IPS-18c (cell line): Measurements from ENCODE around the gene IL1R2.

Source experiments
- H3K4me3 ChIP-seq: 2 replicates; pipeline ENCODE4 v1.7.0; 2013; ENCODE audit warnings: low read depth, mild to moderate bottlenecking, low read length, moderate library complexity; ENCODE audit not compliant: insufficient read depth
- H3K9me3 ChIP-seq: one replicate; pipeline ENCODE4 v1.6.1; 2013; ENCODE audit warnings: mild to moderate bottlenecking, low read length, moderate library complexity; ENCODE audit not compliant: control insufficient read depth, insufficient read depth

IL1R2 gene

DNA sequence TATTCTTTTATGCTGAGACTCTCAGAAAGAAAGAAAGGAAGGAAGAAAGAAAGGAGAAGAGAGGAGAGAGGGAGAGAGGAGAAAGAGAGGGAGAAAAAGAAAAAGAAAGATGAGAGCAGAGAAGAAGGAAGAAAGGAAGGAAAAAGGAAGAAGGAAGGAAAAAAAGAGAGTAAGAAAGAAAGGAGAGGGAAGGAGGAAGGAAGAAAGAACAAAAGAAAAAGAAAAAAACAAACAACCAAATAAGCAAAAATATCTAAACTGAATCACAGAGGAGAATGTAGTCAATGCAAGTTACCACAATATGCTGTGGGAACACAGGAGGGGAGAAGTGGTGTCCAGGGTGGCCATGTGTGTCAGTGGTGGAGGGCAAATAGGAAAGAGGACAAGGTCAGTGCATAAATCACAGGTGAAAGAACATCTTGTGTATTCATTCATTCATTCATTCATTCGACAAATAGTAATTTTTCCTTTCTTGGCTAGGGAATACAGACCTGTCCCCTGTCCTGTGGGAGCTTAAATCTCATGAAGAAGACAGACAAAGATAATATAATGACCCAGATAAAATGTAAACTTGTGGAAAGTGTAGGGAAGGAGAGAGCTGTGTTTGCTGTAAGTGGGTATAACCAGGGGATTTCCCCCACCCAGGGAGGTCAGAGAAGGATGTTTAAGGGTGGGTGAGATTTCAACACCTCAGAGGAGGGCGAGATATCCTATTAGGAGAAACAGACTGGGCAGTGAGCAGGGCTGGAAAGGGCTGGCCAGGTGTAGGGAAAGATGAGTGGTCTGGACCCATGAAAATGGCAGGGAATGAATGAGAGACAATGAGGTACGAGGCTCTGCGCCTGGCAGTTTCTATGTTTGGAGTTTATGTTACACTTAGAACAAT lies 50.7 kb downstream of the IL1R2 start:
- no peak overlapping the region for H3K4me3 ChIP-seq
- H3K9me3 ChIP-seq: no peaks in the 10 kb centered on the region

DNA sequence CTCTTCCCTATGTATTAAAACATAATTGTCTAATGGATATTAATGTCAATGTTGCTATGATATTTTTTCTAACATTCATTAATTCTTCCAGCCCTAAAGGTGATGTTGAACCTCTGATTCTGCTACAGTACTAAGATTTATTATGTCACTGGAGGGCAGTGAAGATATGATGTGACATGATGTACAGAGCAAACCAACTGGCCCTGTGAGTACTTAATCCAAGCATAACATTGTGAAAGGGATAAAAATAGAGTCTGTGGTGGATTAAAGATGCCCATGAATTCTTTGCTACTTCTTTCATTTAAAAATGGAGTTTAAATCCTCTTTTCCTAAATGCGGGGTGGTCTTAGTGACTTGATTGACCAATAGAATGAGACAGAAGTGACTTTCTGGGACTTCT lies 51.8 kb downstream of the IL1R2 start:
- H3K4me3 ChIP-seq: no peak overlapping the region
- H3K9me3 ChIP-seq: no peaks in the 10 kb centered on the region

DNA sequence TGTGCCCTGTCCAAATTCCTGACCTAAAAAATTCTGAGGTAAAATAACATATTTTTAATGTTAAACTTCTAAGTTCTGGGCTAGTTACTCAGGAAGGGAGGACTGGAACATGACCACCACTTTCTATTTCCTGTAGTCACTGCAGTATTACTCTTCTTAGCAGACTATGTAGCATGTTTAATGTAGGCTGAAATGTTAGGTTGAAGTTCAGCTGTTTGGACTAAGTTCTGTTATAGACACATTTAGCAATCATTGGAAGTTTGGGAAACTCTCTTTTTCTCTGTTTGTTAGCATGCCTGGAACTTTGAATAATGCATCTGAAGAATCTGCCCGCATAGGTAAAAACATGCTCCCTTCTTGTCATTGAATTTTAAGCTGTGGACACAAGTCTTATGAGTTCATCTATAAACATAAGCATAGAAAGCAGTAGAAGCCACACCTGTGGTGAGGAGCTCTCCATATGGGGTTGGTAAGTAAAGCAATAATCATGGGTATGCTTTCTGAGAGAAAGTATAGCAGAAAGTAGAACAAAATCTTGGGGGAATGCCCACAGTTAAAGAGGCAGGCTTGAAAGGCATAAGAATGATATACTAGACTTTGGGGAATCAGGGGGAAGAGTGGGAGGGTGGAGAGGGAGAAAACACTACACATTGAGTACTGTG lies 52.6 kb downstream of the IL1R2 start:
- Histone ChIP-seq H3K9me3 (no peaks in the 10 kb centered on the region), H3K4me3 (no peak overlapping the region)

DNA sequence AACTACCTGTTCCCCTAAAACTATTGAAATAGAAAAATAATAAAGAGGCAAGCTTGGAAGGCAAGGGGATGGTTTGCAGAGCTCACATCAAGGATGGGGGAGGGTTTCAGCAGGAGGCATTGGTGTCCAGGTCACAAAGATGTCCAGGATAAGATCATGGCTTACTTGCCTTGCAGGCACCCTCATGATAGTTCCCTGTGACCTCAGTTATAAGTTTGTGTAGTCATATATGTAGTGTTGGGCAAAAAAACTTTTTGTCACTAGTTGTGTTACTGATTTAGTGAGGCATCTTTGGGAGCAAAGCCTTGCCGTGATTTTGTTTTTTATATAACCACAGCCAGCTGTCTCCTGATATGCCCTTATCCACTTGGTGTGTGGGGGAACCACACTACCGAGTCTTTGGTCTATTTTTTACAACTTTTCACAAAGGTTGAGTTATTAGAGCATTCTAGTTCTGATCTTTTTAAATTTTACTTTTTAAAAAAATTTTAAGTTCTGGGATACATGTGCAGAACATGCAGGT lies 53.3 kb downstream of the IL1R2 start:
- Histone ChIP-seq H3K4me3 (no peak overlapping the region), H3K9me3 (no peaks in the 10 kb centered on the region)

DNA sequence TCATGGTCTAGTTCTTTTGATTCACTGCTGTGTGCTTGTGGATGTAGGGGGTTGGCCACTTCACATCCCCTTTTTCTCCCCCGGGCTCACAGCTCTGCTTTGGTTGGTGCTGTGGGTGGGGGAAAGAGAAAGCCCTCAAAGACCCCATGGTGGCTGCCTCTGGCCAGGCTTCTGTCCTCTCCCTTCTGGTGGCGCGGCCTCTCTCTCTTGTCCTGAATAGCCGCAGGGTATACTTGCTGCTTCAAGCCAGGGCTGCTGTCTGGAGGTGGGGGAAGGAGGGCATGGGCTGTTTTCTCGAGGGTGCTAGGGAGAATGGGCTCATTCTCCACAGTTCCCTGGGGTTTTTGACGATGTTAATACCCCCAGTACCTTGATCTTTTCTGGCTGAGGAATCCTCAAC lies 53.9 kb downstream of the IL1R2 start:
- Histone ChIP-seq H3K9me3 (no peaks in the 10 kb centered on the region), H3K4me3 (no peak overlapping the region)

DNA sequence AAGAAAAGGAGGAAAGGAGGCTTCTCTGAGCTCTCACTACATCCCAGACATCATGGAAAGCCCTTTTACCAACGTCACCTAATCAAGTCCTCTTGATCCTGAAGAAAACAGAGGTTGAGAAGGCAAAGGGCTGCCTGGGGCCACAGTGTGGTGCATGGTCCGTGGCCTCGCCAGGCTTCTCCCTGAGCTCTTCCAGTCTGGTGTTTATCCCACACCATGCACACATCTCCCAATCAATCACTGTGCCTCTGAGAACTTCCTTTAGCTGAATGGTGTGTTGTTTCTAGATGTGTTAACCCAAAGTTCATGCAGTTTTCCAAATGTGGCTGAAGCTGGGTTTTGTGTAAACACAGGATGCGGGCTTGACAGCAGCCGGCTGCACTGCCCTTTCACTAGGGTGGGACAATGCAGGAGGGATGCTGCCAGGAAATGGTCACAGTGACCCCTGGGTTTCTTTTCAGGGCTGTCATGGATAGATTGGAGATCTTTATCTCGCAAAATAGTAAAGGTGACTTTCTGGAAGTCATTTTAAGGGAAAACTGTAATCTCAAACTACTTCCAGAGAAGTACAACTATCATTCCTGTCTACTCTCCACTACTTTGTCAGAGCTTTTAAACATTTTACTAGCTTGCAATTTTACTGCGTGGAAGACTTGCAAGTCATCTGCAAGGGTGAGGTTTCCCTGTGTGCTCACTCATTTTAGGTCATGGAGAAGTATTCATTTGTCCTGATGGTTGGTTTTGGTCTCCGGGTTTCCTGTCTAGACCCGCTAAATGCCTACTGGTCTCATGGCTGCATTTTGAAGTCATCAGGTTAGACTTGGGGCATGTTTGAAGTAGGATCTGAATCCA lies 54.6 kb downstream of the IL1R2 start:
- H3K9me3 ChIP-seq: no peaks in the 10 kb centered on the region
- H3K4me3 ChIP-seq: no peak overlapping the region

DNA sequence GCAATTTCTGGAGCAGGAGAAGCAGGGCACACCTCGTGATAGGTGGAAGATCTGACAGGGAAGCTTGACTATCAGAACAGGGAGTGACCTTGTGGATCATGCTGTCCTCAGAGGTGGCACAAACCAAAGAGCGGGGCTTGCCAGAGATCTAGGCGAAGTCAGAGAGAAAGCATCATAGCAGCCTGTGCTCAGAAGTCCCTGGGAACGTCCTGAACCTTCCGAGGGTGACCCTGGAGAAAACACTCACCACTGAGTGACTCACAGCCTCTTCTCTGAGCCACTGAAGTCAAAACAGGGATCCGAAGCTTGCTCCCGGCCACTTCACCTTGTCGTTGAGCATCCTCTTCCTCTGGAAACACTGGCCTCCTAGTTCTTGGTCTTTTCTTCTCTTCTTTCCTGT lies 56.7 kb downstream of the IL1R2 start:
- Histone ChIP-seq H3K4me3 (no peak overlapping the region), H3K9me3 (no peaks in the 10 kb centered on the region)

DNA sequence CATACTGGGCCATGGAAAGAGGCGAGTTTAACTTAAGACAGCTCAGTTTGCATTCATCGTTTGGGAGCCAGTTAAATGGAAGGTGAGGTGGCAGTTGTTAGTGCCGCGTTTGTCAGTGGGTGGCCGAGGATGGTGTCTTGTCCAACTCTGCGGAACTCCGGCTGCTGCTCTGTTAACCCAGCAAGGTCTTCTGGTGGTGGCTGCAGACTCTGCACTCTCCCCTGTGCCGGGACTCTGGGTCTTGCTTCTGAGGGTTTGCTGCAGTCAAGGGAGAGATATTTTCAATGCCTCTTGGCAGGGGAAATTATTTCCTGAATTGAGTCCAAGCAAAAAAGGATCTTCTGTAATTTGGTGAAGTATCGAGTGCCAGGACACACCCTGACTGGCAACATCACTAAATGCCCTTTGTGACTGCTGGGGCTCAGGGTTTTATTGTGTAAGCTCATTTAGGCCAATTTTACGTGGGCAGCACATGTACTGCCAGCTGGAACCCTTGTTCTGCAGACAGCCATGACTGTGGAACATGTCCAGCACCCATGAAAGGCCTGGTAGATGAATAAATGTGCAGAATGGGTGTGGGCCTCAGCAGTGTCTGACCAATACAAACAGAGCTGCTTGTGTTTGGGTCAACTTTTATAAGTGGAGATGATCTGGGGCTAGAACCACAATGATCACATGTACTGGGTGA lies 58.1 kb downstream of the IL1R2 start:
- H3K4me3 ChIP-seq: no peak overlapping the region
- H3K9me3 ChIP-seq: no peaks in the 10 kb centered on the region

DNA sequence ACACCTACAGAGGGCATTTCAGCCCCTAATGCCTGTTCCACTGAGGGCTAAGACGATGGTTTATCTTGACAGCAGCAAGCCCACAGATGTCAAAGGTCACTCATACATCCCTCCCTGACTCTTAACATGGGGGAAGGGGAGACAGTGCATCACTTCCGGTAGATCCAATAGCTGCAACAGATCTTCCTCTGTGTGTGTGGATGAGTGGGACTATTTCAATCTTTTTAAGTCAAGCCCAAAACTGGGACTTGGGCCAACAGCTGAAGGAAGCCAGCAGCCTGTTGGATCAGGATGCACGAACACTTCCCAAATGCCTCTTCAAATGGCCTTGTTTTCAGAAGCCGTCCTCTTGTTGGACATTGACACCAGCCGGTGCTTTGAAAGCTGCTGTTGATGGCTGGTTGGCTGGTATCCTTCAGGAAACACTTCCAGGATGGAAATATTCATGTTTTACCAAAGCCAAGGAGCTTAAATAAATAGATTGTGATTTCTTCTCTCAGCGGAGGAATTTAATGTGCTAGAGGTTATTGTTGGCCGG lies 59.2 kb downstream of the IL1R2 start:
- H3K9me3 ChIP-seq: no peaks in the 10 kb centered on the region
- H3K4me3 ChIP-seq: no peak overlapping the region

DNA sequence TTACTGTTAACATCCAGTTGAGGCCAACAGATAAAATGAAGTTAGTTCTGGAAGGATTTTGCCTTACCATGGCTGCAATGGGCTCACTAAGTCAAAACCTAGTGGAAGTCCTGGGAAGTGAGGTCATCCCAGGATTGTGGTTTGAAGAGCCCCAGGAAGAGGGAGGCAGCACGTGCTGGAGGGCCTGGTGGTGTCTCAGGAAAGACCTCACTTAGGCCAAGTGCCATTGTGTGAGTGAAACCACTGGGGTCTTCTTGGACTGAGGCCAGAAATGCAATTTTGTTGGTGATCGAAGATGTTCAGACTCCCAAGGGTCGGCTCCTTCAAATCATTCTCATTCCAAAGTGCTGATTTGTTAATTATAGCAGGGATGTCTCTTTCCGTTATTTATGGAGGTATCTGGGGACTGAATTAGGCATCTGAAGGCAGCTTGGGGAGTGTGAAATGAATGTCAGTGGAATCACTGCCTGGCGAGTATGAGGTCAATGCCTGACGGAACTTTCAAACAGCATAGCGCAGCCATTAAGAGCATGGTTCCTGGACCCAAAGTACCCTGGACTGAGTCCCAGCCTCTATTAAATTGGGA lies 60.0 kb downstream of the IL1R2 start:
- Histone ChIP-seq H3K9me3 (no peaks in the 10 kb centered on the region), H3K4me3 (no peak overlapping the region)

DNA sequence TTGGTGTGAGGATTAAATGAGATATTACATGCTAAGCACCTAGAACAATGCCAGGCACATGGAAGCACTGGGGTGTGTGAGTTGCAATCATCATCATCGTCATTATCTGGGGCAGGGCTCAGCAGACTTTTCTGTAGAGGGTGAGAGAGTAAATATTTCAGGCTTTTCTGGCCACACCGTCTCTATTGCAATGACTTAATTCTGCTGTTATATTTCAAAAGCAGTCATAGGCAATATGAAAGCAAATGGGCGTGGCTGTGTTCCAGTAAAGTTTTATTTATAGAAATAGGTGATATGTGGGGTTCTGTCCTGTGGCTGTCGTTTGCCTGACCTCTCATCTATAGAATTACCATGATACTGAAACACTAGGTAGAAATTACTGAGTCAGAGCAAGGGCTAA lies 60.6 kb downstream of the IL1R2 start:
- Histone ChIP-seq H3K4me3 (no peak overlapping the region), H3K9me3 (no peaks in the 10 kb centered on the region)

DNA sequence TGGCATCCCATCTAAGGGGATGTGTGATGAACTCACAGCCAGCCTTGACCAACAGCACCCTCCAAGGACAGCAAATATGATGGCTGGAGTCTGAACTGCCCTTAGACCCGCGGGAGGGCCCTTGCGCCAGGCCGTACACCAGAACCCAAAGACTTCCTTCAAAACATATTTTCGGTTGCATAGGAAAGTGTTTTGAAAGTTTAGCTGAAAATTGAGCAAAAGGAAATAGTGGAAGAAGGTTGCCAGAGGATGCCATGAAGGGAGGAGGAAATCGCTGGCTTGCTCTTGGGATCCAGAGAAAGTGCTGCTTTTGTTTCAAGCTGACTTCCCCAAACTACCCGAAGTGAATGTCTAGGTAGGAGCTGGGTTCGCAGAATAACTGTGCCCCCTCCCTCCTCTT lies 61.3 kb downstream of the IL1R2 start:
- no peak overlapping the region for H3K4me3 ChIP-seq

DNA sequence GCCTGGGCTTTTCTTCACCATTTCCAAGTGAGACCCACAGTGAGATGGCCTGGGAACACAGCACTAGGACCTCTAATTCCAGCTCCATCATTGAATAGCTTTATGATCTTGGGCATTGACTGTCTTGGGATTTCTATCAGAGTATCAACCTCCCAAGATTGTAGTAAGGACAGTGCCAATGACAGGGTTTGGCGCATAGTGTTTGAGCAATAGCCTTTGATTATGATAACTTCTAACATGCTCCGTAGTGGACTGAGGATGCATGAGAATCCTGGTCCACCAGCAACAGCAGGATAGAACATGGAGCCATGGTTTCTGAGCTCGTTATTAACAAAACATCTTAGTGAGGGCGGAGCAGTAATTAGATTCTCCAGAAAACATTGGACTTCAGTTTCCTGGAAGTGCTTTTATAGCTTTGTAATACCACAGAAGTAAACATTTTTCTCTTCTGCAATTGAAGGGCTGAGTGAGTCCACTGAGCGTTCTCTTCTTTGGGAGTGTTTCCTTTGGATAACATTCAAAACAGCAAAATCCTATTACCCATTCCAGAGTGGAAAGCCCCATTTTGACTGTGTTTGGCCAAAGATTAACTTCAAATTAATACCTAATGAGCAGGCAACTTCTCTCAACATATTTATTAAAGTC lies 63.7 kb downstream of the IL1R2 start:
- Histone ChIP-seq H3K9me3 (no peaks in the 10 kb centered on the region), H3K4me3 (no peak overlapping the region)

More for the DNA sequence above, 61.3 kb downstream of the IL1R2 start:
- no peaks in the 10 kb centered on the region for H3K9me3 ChIP-seq

DNA sequence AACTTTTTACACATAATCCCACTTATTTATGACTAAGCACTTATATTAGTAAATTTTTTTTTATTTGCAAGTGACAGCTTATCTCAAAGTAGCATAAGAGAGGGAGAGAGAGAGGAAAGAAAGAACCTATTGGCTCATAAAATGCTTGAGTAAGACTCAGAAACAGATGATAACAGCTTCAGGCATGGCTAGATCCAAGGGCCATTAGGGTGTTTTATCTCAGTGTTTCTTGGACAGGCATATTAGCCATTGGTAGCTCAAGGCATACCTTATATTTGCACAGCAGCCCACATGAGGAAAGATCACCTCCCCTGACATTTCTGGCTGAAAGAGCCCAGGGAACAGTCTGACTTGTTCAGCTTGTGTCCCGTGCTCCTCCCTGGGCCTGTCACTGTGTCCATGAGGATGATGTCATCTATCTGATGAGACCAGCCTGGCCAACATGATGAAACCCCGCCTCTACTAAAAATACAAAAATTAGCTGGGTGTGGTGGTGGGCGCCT lies 64.4 kb downstream of the IL1R2 start:
- no peaks in the 10 kb centered on the region for H3K9me3 ChIP-seq
- H3K4me3 ChIP-seq: no peak overlapping the region

DNA sequence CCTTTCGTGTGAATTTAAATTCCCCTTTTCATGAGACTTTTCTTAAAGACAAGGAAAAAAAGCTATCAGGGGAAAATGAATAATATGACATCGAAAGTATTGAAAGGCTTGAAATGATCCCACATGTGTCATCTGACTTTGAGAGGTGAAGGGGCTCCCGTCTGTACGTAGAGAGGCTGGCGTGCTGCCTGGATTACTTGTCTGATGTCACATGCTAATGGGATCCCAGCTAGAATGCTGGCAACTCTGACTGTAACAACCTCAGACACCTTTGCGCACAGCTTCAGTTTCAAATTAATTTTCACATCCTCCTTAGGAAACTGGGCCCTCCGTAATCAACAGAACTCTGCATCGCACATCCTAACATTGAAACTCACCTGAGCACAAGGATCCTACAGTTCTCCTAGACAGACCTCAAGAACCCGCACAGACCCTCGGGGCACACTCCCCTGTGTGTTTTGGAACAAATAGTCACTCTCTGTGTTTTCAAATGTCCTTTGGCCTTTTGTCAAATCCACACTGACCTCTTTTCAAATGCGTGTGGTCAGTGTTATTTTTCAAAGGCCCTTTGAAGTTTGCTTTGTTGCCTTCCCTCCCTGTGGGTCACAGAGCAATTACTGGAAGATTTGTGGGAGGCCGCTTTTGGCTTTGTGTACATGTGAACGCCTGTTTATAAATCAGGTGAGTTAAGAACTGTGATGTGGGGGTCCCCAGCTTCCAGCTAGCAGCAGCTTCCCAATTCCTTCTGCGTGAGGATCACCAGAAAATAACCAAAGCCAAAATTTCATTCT lies 65.9 kb downstream of the IL1R2 start:
- Histone ChIP-seq H3K9me3 (no peaks in the 10 kb centered on the region), H3K4me3 (no peak overlapping the region)
